Left lung (tissue), 10 donors: ENCODE data around the gene ACTR2. TPM values are rescaled to one million over a fixed set of nuclear protein-coding genes. Genes with fewer than 3 reads are reported as not detected.

Experiments
- ATAC-seq: fragments of 200-7000 bp; cut with Tn5 transposase; one replicate; pipeline ENCODE4 v1.9.1; 2020; ENCODE audit warnings: moderate library complexity
- DNase-seq, 4 donors: peaks; one replicate each; pipeline ENCODE4 v3.0.0-alpha.2; 2013 to 2020
- H3K27ac ChIP-seq, 2 donors: fragments of 200-600 bp; sonication (generic) in 1 of 2; one replicate each; pipeline versions ENCODE4 v1.5.0 to v1.8.0; 2020 to 2021
- H3K27me3 ChIP-seq, 2 donors: fragments of 200-600 bp; sonication (generic) in 1 of 2; one replicate each; pipeline versions ENCODE4 v1.5.0 to v1.8.0; 2020 to 2021
- H3K36me3 ChIP-seq, 2 donors: fragments of 200-600 bp; sonication (generic) in 1 of 2; one replicate each; pipeline versions ENCODE4 v1.5.0 to v1.8.0; 2020 to 2021
- H3K4me1 ChIP-seq, 2 donors: fragments of 200-600 bp; one replicate each; pipeline ENCODE4 v1.8.0; 2021
- H3K4me3 ChIP-seq, 2 donors: fragments of 200-600 bp; sonication (generic) in 1 of 2; one replicate each; pipeline versions ENCODE4 v1.5.0 to v1.8.0; 2020 to 2021; ENCODE audit warnings: mild to moderate bottlenecking in 1 of 2
- H3K9me3 ChIP-seq, 2 donors: fragments of 200-600 bp; sonication (generic) in 1 of 2; one replicate each; pipeline versions ENCODE4 v1.5.0 to v1.8.0; 2020 to 2021
- CTCF ChIP-seq, 2 donors: fragments of 200-600 bp; sonication (generic) in 1 of 2; IDR thresholded peaks; one replicate each; pipeline versions ENCODE4 v1.5.0 to v1.8.0; 2021; ENCODE audit warnings: antibody characterized with exemption in 2 of 2
- intact Hi-C, 2 donors: fragments of 100-400 bp; cut with DNase I; formaldehyde crosslinking; loops; one replicate each; pipeline versions ENCODE4 v1.11.2 to v1.14.2; 2022
- polyA plus RNA-seq, 6 donors: library from polyadenylated mRNA; unstranded; fragments of 120-200 nt; gene quantifications; one replicate each; pipeline ENCODE4 v1.2.1, GENCODE V29; 2013; ENCODE audit not compliant: insufficient read length in 6 of 6
- total RNA-seq, 2 donors: library from RNA; stranded (reverse); fragmentation: NEBNext Ultra II Directional; extraction: Animal tissue kit (Norgen Biotek cat#: 25700); gene quantifications; one replicate each; pipeline ENCODE4 v1.2.1, GENCODE V29; 2021
- donor health status: DM: no; HTN: yes; CAD: no.
- donor health status: DM: no; HTN: no; CAD: no.

ACTR2 gene
- total and polyA plus RNA-seq, 8 donors = 157 to 314 (median 194) TPM

- Histone ChIP-seq H3K4me1 (peaks cover 17 to 20% of the 10 kb centered on the region in 2 donors), H3K36me3 (peaks cover 0 to 61% of the 10 kb centered on the region in 2 donors), H3K9me3 (no peaks in the 10 kb centered on the region), H3K4me3 (no peak overlapping the region), H3K27me3 (no peaks in the 10 kb centered on the region), H3K27ac (no peak overlapping the region)
- TF ChIP-seq CTCF (IDR thresholded peaks at IDR 0.05) = no peak
- intact Hi-C loops = loop anchor here in 1 of 2 donors (10.0 kb wide), 1 partner anchor 161 kb away; the partner anchor contains the start of gene SPRED2
- DNase-seq = no peak
- no peak for ATAC-seq
Observed at GRCh38 chr2:65273344-65273743, 45.7 kb downstream of the ACTR2 start.

DNA sequence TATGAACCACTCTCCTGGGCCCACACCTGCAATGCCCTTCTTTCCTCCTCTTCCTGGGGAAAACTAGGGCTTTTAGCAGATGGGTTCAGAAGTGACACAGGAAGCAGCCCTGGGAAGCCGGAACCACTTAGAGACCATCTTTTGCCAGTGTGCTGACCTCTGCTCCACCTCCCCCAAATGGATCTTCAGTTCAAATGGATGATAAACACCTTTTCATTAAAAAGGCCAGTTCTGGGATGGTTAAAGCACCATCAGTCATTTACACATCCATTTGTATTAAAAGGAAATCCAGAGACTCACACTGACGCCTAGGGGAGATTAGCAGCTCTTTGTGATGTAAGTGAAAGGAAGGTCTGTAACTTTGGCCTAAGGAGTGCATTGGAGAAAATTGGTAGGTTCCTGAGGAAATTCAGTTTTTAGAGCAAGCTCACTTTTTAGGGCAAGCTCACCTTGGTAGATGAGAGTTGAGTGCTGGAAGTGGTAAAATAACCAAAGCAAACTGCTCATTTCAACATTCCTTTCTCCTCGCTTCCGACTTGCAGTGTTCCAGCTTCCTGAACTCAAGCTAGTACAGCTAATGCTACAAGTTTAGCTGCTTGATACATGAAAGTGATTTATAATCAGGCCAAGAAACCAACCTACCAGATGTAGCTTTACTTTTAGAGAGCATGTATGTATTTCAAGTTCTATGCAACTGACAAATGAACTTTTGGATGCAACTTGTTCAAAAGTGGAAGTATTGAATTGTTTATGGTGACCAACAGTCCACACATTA is 47.7 kb downstream of the ACTR2 start:
- no peak overlapping the region for H3K27ac ChIP-seq
- no peak for TF ChIP-seq CTCF (IDR thresholded peaks at IDR 0.05)
- H3K4me1 ChIP-seq = peaks cover 24% of the 10 kb centered on the region in 2 donors
- ATAC-seq (no peak), DNase-seq (no peak)
- peaks cover 0 to 42% of the 10 kb centered on the region in 2 donors for H3K36me3 ChIP-seq
- no peaks in the 10 kb centered on the region for H3K27me3 ChIP-seq
- intact Hi-C loops = loop anchor here in 1 of 2 donors (10.0 kb wide), 1 partner anchor 159 kb away; the partner anchor contains the start of gene SPRED2
- H3K9me3 ChIP-seq = no peaks in the 10 kb centered on the region
- no peak overlapping the region for H3K4me3 ChIP-seq

DNA sequence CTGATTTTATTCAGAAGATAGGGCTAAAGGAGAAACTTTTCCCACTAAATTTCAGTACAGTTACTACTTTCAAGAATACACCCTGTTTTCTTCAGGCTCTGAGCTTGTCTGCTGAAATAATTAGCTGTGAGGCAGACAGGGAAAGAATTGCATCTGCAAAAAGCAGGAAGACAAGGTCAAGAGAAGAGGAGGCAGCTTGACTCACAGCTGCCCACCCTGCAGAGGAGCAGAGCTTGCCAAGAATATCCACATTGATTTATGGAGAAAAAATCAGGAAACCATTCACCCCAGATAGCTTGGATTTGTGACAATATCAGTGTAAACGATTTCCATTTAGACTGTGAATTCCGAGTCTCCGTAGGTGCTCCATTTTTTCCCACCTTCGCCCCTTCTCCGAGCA is 49.0 kb downstream of the ACTR2 start:
- H3K27me3 ChIP-seq = no peaks in the 10 kb centered on the region
- intact Hi-C loops = loop anchor here in 1 of 2 donors (10.0 kb wide), 1 partner anchor 158 kb away; the partner anchor contains the start of gene SPRED2
- no peak for TF ChIP-seq CTCF (IDR thresholded peaks at IDR 0.05)
- ATAC-seq = no peak
- peak overlapping the region in 1 of 2 donors; percentile 62 for H3K27ac ChIP-seq
- no peak overlapping the region for H3K4me3 ChIP-seq
- peak in 1 of 4 donors; percentile 29 for DNase-seq
- no peaks in the 10 kb centered on the region for H3K9me3 ChIP-seq
- H3K4me1 ChIP-seq = peaks cover 24% of the 10 kb centered on the region in 2 donors
- H3K36me3 ChIP-seq = peaks cover 0 to 32% of the 10 kb centered on the region in 2 donors

DNA sequence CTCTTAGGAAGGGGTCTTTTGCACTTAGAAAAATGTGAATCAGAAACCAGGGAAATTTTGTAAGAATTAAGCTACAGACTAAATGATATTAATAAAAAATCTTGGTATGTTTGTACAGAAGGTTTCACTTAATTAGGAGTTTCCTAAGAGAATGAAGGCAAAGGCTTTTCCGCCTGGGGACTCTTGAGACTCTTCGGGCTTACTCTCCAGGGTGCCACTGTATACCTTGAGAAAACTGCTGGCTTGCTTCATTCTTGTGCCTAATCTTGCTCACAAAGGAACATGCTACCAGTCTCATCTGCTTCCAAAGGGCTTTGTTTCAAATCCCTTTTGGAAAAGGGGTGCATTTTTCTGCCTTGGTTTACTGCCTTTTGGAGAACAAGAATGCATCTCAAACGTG is 49.5 kb downstream of the ACTR2 start:
- intact Hi-C loops = loop anchor here in 1 of 2 donors (10.0 kb wide), 1 partner anchor 158 kb away; the partner anchor contains the start of gene SPRED2
- no peaks in the 10 kb centered on the region for H3K27me3 ChIP-seq
- ATAC-seq (no peak), DNase-seq (no peak)
- H3K9me3 ChIP-seq = no peaks in the 10 kb centered on the region
- no peak for TF ChIP-seq CTCF (IDR thresholded peaks at IDR 0.05)
- H3K4me1 ChIP-seq = peaks cover 24 to 29% of the 10 kb centered on the region in 2 donors
- no peak overlapping the region for H3K4me3 ChIP-seq
- peak overlapping the region; percentile 48 to 62 for H3K27ac ChIP-seq
- peaks cover 0 to 27% of the 10 kb centered on the region in 2 donors for H3K36me3 ChIP-seq

DNA sequence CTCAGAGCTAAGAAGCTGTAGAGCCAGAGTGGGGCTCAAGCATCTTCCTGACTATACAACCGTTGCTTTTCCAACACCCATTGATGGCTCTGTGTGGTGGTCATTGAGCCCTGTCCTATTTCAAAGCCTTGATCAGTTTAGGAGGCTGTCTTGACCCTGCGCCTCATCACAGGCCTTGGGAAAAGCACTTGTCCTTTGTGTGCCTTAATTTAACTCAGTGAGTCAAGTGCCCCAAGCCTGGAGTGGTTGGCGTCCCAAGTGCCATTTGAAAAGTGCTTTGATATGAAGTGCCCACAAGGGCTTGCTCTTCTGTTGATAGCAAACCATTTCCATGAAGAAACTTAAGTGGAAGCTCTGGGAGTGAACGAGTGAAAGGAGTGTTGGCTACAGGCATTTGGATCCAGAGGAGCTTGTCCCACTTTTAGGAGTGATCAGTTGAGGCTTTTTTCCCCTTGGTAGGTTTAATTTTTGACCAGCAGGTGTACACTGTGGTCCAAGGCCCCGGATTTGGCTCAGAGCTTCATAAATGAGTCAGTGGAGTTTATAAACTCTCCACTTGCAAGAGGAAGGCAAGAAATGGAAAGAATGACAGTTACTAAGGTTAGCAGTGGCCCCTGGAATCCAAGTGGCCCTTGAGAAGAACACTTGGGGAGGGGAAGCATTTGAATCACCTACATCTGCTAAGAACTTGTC is 50.3 kb downstream of the ACTR2 start:
- H3K4me1 ChIP-seq = peaks cover 24 to 34% of the 10 kb centered on the region in 2 donors
- TF ChIP-seq CTCF (IDR thresholded peaks at IDR 0.05) = no peak
- peak in 2 of 4 donors; percentile 65 to 70 for DNase-seq
- peak; percentile 75 for ATAC-seq
- no peaks in the 10 kb centered on the region for H3K9me3 ChIP-seq
- no peaks in the 10 kb centered on the region for H3K27me3 ChIP-seq
- peak overlapping the region; percentile 48 to 71 for H3K27ac ChIP-seq
- H3K36me3 ChIP-seq = peaks cover 0 to 19% of the 10 kb centered on the region in 2 donors
- no peak overlapping the region for H3K4me3 ChIP-seq
- intact Hi-C loops = loop anchor here in 1 of 2 donors (10.0 kb wide), 1 partner anchor 157 kb away; the partner anchor contains the start of gene SPRED2
